Epithelial cell of prostate (primary cell): ENCODE results near the gene SCN1A.

ENCODE experiments used
- DNase-seq: peaks from one replicate; pipeline ENCODE4 v3.0.0-alpha.2; 2011; ENCODE audit warnings: low read depth, low spot score
- H3K27ac ChIP-seq: fragments of 450-650 bp; 2 replicates; pipeline ENCODE4 v1.5.1; 2017; ENCODE audit warnings: mild to moderate bottlenecking

SCN1A gene

GRCh38 chr2:166088634-166089033, 39.2 kb downstream of the SCN1A start:
- no peak for DNase-seq
- H3K27ac ChIP-seq, result no peak overlapping the region

- no peak for DNase-seq
- H3K27ac ChIP-seq, result no peak overlapping the region
Measured at GRCh38 chr2:166084301-166084700, 43.5 kb downstream of the SCN1A start.

GRCh38 chr2:166082736-166083135, 45.1 kb downstream of the SCN1A start:
- H3K27ac ChIP-seq, result no peak overlapping the region
- no peak for DNase-seq

- H3K27ac ChIP-seq, result no peak overlapping the region
- DNase-seq, result no peak
Measured at GRCh38 chr2:166081852-166082251, 46.0 kb downstream of the SCN1A start.

GRCh38 chr2:166081131-166081632, 46.6 kb downstream of the SCN1A start:
- DNase-seq, result no peak
- no peak overlapping the region for H3K27ac ChIP-seq

- DNase-seq, result no peak
- no peak overlapping the region for H3K27ac ChIP-seq
Measured at GRCh38 chr2:166074430-166074829, 53.4 kb downstream of the SCN1A start.

- no peak for DNase-seq
- H3K27ac ChIP-seq, result no peak overlapping the region
Measured at GRCh38 chr2:166074011-166074410, 53.8 kb downstream of the SCN1A start.

GRCh38 chr2:166070231-166070630, 57.6 kb downstream of the SCN1A start:
- H3K27ac ChIP-seq, result no peak overlapping the region
- DNase-seq, result no peak

- no peak overlapping the region for H3K27ac ChIP-seq
- DNase-seq, result no peak
Measured at GRCh38 chr2:166068981-166069380, 58.8 kb downstream of the SCN1A start.

- no peak for DNase-seq
- no peak overlapping the region for H3K27ac ChIP-seq
Measured at GRCh38 chr2:166067229-166067628, 60.6 kb downstream of the SCN1A start.

- DNase-seq, result no peak
- no peak overlapping the region for H3K27ac ChIP-seq
Measured at GRCh38 chr2:166060191-166060590, 67.6 kb downstream of the SCN1A start.

GRCh38 chr2:166057370-166058164, 70.3 kb downstream of the SCN1A start:
- H3K27ac ChIP-seq, result peak overlapping the region; percentile 26
- DNase-seq, result no peak

- H3K27ac ChIP-seq, result no peak overlapping the region
- DNase-seq, result no peak
Measured at GRCh38 chr2:166044853-166045483, 82.9 kb downstream of the SCN1A start.

GRCh38 chr2:166042768-166043390, 84.9 kb downstream of the SCN1A start:
- DNase-seq, result no peak

GRCh38 chr2:166042356-166042755, 85.5 kb downstream of the SCN1A start:
- H3K27ac ChIP-seq, result peak overlapping the region; percentile 71
- no peak for DNase-seq

More at GRCh38 chr2:166042768-166043390, 84.9 kb downstream of the SCN1A start:
- H3K27ac ChIP-seq, result peak overlapping the region; percentile 71

- H3K27ac ChIP-seq, result no peak overlapping the region
- no peak for DNase-seq
Measured at GRCh38 chr2:166041613-166042012, 86.2 kb downstream of the SCN1A start.

- no peak overlapping the region for H3K27ac ChIP-seq
- DNase-seq, result no peak
Measured at GRCh38 chr2:166032361-166032760, 95.5 kb downstream of the SCN1A start.

GRCh38 chr2:166031054-166031453, 96.8 kb downstream of the SCN1A start:
- DNase-seq, result peak; percentile 8
- peak overlapping the region; percentile 4 for H3K27ac ChIP-seq

GRCh38 chr2:166025313-166025712, 102.5 kb downstream of the SCN1A start:
- no peak for DNase-seq
- H3K27ac ChIP-seq, result no peak overlapping the region

- H3K27ac ChIP-seq, result no peak overlapping the region
- no peak for DNase-seq
Measured at GRCh38 chr2:166017208-166017607, 110.6 kb downstream of the SCN1A start.

GRCh38 chr2:166013878-166014277, 113.9 kb downstream of the SCN1A start:
- H3K27ac ChIP-seq, result no peak overlapping the region
- no peak for DNase-seq
